ENCODE measurements around the gene RBFOX1.

- TF ChIP-seq CTCF (IDR thresholded peaks at IDR 0.05) (no peak), POLR2A (IDR thresholded peaks at IDR 0.05) (no peak)
Measured at GRCh38 chr16:7471268-7471667, 138.6 kb downstream of the RBFOX1 start.
